Activated CD4-positive, alpha-beta memory T cell treated with anti-CD3 and anti-CD28 coated beads for 36 hours (primary cell): Measurements from ENCODE around the gene ZIC4. TPM values are rescaled to one million over a fixed set of nuclear protein-coding genes. Genes with fewer than 3 reads are reported as not detected.

Experiments
- CTCF ChIA-PET: fragments of 350-600 bp; sonication (Branson Sonifier 250); formaldehyde crosslinking; loops from one replicate; lab custom pipeline; 2021; ENCODE audit warnings: antibody characterized with exemption, inconsistent platforms; lab: Charles Lee
- POLR2A ChIA-PET: fragments of 350-600 bp; sonication (Branson Sonifier 250); formaldehyde crosslinking; loops from one replicate; lab custom pipeline; 2021; ENCODE audit warnings: antibody characterized with exemption; lab: Charles Lee
- DNase-seq: peaks from one replicate; pipeline ENCODE4 v3.0.0-alpha.2; 2020
- H3K27ac Mint-ChIP-seq: one replicate; pipeline ENCODE4 v1.8.0; 2021; ENCODE audit warnings: mixed read lengths
- H3K27me3 Mint-ChIP-seq: one replicate; pipeline ENCODE4 v1.8.0; 2021; ENCODE audit warnings: mixed read lengths
- H3K36me3 Mint-ChIP-seq: one replicate; pipeline ENCODE4 v1.8.0; 2021; ENCODE audit warnings: mixed read lengths
- H3K4me1 Mint-ChIP-seq: one replicate; pipeline ENCODE4 v1.8.0; 2021; ENCODE audit warnings: low read depth, mixed read lengths
- H3K4me3 Mint-ChIP-seq: one replicate; pipeline ENCODE4 v1.8.0; 2021; ENCODE audit warnings: mild to moderate bottlenecking, mixed read lengths
- H3K9me3 Mint-ChIP-seq: one replicate; pipeline ENCODE4 v1.8.0; 2021; ENCODE audit warnings: mixed read lengths
- intact Hi-C: fragments of 100-400 bp; cut with micrococcal nuclease; formaldehyde crosslinking; loops from one replicate; pipeline ENCODE4 v1.15.1; 2023
- total RNA-seq, 2 experiments: library from RNA; stranded (reverse); gene quantifications; one replicate each; pipeline ENCODE4 v1.2.3, GENCODE V29; 2021

ZIC4 gene
- total RNA-seq, 2 experiments from 2014 or later, result not detected

DNA sequence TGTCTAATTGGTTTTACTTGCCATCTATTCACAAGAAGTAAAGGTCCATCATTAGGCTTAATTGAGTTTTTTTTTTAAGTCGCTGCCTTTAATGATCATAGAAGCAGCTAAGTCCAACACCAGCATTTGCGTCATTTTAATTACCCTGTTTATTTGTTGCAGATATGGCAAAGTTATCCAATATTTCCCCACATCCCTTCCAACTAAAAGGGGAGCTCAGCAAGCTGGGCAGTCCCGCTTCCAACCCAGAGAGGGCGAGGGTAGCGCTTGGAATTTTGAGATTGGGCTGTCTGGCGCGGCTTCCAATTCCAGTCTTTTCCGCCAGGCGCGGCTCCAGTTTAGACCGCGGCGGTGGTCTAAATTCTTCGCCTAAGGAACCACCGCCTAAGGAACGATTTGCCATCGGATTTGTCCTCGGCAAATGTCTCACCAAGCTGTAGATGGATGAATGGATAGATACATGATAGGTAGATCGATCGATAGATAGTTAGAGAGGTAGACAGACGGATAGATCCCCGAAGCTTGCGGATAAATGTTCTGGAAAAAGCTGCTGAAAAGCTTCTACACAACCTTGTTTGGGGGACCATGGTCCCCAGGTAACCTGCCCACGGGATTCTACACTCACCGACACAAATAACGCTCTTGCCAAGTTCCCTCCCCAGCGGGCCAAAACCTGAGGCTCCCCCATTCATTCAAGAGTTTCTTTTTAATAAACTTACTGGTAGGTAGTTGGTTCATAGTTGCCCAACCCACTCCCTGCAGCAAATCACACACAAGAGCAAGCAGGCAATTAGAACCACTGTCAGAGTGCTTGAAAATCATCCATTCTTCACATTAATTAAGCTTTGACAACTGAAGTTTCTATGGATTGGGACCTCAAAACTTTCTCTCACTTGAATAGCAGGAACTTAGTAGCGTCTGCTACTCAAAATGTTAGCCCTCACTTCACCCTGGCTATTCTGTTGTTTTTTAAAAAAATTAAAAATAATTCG lies 49.1 kb downstream of the ZIC4 start:
- intact Hi-C loops, result loop anchor here (5.0 kb wide), 2 partner anchors 35 to 55 kb away; no protein-coding TSS in a partner anchor
- H3K4me1 Mint-ChIP-seq, result no peaks in the 10 kb centered on the region
- DNase-seq, result no peak
- ChIA-PET CTCF (no interaction called here), POLR2A (no interaction called here)
- H3K27me3 Mint-ChIP-seq, result peaks cover 67% of the 10 kb centered on the region
- H3K27ac Mint-ChIP-seq, result no peak overlapping the region
- no peak overlapping the region for H3K4me3 Mint-ChIP-seq
- H3K9me3 Mint-ChIP-seq, result peaks cover 4% of the 10 kb centered on the region
- peaks cover 2% of the 10 kb centered on the region for H3K36me3 Mint-ChIP-seq

DNA sequence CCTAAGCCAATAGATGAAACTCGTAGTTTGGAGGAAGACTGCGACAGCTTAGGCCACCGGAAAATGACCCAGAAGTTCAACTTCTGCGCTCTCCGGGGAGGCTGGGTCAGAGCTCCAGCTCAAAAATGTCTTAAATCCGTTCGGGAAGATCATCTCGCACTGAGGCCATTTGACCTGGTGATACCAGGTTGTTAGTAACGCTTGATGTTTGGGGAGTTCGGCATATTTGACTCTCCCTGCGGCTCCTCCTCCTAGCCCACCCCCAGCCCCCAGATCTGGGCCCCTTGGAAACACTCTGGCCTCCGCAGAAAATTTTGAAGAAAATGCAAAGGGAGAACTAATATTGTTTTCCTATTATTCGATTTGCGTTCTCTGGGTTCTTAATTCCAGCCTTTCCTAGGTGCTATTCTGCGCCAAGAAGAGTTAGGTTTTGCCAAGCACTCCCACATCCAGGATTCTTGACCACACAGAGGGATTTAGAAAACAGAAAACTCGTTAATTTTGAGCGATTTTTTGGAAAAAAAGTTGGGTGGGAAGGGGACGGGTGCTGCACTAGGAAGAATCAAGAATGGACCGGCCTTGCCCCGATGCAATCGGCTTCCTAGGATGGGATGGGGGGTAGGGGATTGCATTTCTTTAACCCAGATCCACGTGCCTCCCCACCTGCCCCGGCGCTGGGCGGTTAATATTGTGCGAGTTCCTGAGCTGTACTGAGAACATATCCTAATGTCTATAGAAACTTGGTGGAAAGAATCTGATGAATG lies 50.0 kb downstream of the ZIC4 start:
- peaks cover 2% of the 10 kb centered on the region for H3K9me3 Mint-ChIP-seq
- H3K27me3 Mint-ChIP-seq, result peaks cover 60% of the 10 kb centered on the region
- H3K4me1 Mint-ChIP-seq, result no peaks in the 10 kb centered on the region
- no peak for DNase-seq
- H3K36me3 Mint-ChIP-seq, result peaks cover 2% of the 10 kb centered on the region
- POLR2A ChIA-PET, result no interaction called here
- no peak overlapping the region for H3K4me3 Mint-ChIP-seq
- H3K27ac Mint-ChIP-seq, result no peak overlapping the region
- CTCF ChIA-PET, result interaction anchor here (1.7 kb wide), 1 partner anchor 79 kb away, joined by 4 read pairs; no protein-coding TSS in a partner anchor
- intact Hi-C loops, result loop anchor here (5.0 kb wide), 2 partner anchors 36 to 56 kb away; no protein-coding TSS in a partner anchor

DNA sequence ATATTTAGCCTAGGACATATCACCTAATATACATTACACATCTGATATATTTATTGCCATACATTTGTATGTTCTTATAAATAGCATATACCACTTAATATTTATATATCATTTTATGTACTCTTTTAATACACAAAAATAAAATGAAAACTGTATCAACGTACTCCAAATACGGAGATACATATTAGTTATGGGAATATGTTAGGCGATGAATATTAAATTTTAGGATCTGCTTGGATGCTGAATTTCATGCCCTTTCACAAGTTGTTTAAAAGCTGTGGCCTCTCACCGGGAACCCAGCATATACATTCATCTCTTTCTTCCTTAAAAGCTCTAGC lies 50.6 kb downstream of the ZIC4 start:
- intact Hi-C loops, result loop anchor here (5.0 kb wide), 2 partner anchors 37 to 57 kb away; no protein-coding TSS in a partner anchor
- ChIA-PET POLR2A (no interaction called here), CTCF (interaction anchor here (1.7 kb wide), 1 partner anchor 80 kb away, joined by 4 read pairs; no protein-coding TSS in a partner anchor)
- Mint-ChIP-seq H3K4me1 (no peaks in the 10 kb centered on the region), H3K27ac (no peak overlapping the region), H3K36me3 (peaks cover 2% of the 10 kb centered on the region), H3K27me3 (peaks cover 55% of the 10 kb centered on the region), H3K9me3 (peaks cover 2% of the 10 kb centered on the region), H3K4me3 (no peak overlapping the region)
- no peak for DNase-seq

DNA sequence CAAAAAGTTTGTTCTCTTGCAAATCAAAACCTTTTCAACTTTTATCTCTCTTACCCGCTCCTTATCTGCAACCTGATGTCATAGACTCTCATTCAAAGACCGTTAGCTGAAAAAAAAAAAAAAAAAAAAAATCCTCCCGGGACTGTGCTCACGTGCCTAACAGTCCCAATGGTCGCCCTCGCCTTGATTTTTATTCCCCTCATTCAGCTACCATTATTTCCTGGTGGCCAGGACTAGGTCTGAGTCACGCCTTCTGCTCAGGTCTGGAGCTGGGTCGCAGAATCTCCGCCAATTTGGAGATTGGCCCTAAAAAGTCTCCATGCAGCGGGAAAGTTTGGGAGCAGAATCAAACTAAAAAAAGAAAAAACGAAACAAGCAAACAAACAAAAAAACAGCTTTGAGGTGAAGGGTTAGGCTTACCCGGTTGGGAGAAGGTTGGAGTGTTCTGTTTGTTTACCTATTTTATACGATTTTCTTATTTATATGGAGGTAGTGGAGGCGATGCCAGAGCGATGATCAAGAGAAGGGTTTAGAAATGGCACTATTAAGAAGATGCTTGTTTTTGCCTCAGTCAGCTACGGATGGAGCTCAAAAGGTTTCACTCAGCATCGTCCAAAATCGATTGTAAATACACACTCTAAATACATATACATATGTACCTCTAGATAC lies 51.1 kb downstream of the ZIC4 start:
- H3K4me3 Mint-ChIP-seq, result no peak overlapping the region
- no peak overlapping the region for H3K27ac Mint-ChIP-seq
- H3K9me3 Mint-ChIP-seq, result peaks cover 2% of the 10 kb centered on the region
- no peaks in the 10 kb centered on the region for H3K4me1 Mint-ChIP-seq
- no peak for DNase-seq
- intact Hi-C loops, result loop anchor here (5.0 kb wide), 2 partner anchors 37 to 57 kb away; no protein-coding TSS in a partner anchor
- CTCF ChIA-PET, result interaction anchor here (1.7 kb wide), 1 partner anchor 80 kb away, joined by 4 read pairs; no protein-coding TSS in a partner anchor
- POLR2A ChIA-PET, result no interaction called here
- peaks cover 2% of the 10 kb centered on the region for H3K36me3 Mint-ChIP-seq
- H3K27me3 Mint-ChIP-seq, result peaks cover 51% of the 10 kb centered on the region

DNA sequence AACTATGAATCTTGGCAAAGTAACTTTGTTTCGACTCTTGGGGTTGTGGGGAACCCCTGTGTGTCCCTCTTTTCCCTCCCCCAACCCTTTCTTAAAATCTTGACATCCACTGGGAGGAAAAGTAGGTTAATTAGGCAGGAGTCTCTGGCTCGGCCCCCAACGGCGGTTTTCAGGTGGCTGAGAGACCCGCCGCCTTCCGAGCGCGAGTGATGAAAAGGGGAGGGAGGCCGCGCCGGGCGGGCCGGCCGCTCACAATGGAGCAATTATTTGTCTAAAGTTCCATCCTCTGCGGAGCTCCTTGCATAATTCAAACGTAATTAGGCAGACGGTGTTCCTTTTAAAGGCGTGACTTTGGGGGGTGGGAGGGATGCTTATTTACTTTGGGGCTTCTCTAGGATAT lies 51.7 kb downstream of the ZIC4 start:
- intact Hi-C loops, result loop anchor here (5.0 kb wide), 2 partner anchors 38 to 58 kb away; no protein-coding TSS in a partner anchor
- H3K27me3 Mint-ChIP-seq, result peaks cover 45% of the 10 kb centered on the region
- POLR2A ChIA-PET, result no interaction called here

DNA sequence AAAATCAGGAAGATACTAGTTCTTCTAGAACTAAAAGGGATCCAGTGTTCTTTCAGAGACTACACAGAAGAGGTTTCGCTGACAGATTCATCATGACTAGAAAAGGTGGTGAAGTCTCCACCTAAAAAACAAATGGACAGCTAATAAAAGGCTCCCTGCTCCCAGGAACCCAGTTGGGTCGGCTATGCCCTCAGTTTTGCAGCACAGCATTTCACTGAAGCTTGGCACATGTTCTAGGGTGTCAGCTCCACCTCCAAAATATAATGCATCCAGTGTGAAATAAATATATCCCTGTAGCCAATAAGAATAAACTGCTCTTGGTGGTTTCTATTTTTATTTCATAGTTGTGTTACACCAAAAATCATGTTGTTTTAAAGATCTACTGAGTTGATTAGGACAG lies 55.0 kb downstream of the ZIC4 start:
- peaks cover 4% of the 10 kb centered on the region for H3K9me3 Mint-ChIP-seq
- intact Hi-C loops, result no loop called here
- H3K4me1 Mint-ChIP-seq, result no peaks in the 10 kb centered on the region
- H3K27ac Mint-ChIP-seq, result no peak overlapping the region
- no peak overlapping the region for H3K4me3 Mint-ChIP-seq
- no peaks in the 10 kb centered on the region for H3K36me3 Mint-ChIP-seq
- CTCF ChIA-PET, result no interaction called here
- H3K27me3 Mint-ChIP-seq, result peaks cover 23% of the 10 kb centered on the region
- no peak for DNase-seq
- POLR2A ChIA-PET, result no interaction called here

More for the DNA sequence above, 51.7 kb downstream of the ZIC4 start:
- Mint-ChIP-seq H3K4me1 (no peaks in the 10 kb centered on the region), H3K27ac (no peak overlapping the region), H3K9me3 (peaks cover 2% of the 10 kb centered on the region), H3K4me3 (no peak overlapping the region), H3K36me3 (peaks cover 2% of the 10 kb centered on the region)
- no peak for DNase-seq
- CTCF ChIA-PET, result interaction anchor here (1.7 kb wide), 1 partner anchor 81 kb away, joined by 4 read pairs; no protein-coding TSS in a partner anchor

DNA sequence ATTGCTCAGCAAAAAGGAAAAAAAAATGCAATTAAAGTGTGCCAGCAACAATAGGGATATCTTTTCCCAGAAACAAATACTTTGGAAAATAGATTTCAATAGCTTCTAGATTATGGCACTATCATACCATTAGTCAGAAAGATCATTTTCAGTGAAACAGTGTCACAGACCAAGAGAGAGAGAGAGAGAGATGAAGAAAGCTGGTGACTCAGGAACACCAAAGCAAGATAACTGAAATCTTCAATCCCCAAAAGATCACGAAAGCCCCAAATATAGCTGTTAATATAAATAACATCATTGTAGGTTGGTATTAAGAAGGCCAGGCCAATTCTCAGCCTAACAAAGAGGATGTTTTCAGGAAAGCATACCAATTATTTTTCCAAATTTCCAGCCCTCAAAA lies 57.4 kb downstream of the ZIC4 start:
- no peak overlapping the region for H3K4me3 Mint-ChIP-seq
- peaks cover 3% of the 10 kb centered on the region for H3K9me3 Mint-ChIP-seq
- CTCF ChIA-PET, result no interaction called here
- H3K27ac Mint-ChIP-seq, result no peak overlapping the region
- intact Hi-C loops, result no loop called here
- H3K27me3 Mint-ChIP-seq, result peaks cover 1% of the 10 kb centered on the region
- H3K4me1 Mint-ChIP-seq, result no peaks in the 10 kb centered on the region
- H3K36me3 Mint-ChIP-seq, result no peaks in the 10 kb centered on the region
- POLR2A ChIA-PET, result no interaction called here
- no peak for DNase-seq

DNA sequence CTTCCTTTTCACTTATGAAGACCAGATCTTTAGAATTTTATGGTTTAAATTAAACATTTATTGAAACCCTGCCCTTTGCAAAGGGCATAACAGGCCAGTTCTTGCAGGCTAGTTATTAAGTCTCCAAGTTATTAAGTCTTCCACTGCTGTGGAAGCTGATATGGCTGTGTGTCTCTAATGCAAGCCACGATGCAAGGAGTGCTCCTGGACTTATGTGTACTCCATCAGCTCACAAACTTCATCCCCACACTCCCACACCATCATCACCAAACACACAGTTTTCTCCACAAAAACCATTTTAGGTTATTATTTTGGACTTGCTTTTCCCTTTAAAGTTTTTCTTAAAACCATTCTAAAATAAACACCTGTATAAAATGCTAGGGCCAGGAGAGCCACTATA lies 62.4 kb downstream of the ZIC4 start:
- H3K27ac Mint-ChIP-seq, result no peak overlapping the region
- H3K4me3 Mint-ChIP-seq, result no peak overlapping the region
- H3K9me3 Mint-ChIP-seq, result peaks cover 3% of the 10 kb centered on the region
- H3K4me1 Mint-ChIP-seq, result no peaks in the 10 kb centered on the region
- POLR2A ChIA-PET, result no interaction called here
- no peak for DNase-seq
- intact Hi-C loops, result no loop called here
- H3K27me3 Mint-ChIP-seq, result no peaks in the 10 kb centered on the region
- CTCF ChIA-PET, result no interaction called here
- no peaks in the 10 kb centered on the region for H3K36me3 Mint-ChIP-seq

DNA sequence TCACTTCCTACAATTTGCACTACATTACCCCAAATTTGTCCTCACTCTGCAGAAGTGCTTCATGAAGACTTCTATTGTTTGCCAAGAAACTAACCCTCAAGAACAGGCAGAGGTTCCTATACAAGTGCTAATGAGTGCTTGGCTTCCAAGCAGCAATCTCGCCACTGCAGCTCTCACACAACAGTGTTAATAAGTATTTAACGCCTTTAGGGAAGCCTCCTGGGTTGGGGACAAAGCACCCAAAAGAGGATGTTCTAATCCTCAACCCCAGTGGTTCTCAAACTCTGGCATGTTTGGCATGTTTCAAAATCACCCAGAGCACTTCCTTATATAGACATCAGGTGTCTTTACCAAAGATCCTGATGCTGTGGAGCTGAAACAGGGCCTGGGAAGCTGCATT lies 64.6 kb downstream of the ZIC4 start:
- ChIA-PET CTCF (no interaction called here), POLR2A (no interaction called here)
- Mint-ChIP-seq H3K9me3 (peaks cover 2% of the 10 kb centered on the region), H3K27ac (no peak overlapping the region), H3K36me3 (no peaks in the 10 kb centered on the region), H3K4me1 (no peaks in the 10 kb centered on the region), H3K27me3 (no peaks in the 10 kb centered on the region), H3K4me3 (no peak overlapping the region)
- no peak for DNase-seq
- intact Hi-C loops, result no loop called here

DNA sequence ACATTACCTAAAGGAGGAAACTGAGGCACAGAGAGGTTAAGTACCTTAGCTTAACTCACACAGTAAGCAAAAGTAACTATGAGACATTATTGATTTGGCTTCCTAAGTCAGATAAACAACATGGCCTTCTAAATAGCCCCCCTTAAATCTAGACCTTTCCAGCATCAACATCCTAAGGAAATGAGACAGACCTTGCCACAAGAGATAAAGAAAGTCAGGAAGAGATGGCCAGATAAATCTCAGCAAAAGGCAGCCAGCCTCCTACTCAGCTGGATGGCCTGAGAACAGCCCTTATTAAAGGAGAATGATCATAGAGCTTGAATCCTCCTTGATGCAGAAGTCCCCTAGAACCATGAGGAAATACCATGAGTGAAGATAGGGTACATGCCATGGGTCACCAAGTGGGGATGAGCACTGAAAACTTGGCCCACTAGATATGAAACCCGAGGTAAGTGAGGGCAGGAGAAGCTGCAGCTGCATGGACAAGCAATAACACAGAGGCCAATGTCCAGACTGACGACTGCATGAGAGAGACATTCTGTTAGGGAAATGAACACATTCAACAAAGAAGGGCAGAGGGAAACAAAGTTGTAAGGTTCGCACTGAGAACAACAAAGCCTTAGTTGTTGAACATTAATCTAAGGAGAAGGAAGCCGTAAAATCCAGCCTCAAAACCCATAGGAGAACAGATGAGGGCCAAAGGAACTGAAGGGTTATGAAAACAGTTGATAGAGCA lies 69.6 kb downstream of the ZIC4 start:
- Mint-ChIP-seq H3K36me3 (no peaks in the 10 kb centered on the region), H3K4me3 (no peak overlapping the region), H3K9me3 (no peaks in the 10 kb centered on the region), H3K4me1 (no peaks in the 10 kb centered on the region), H3K27ac (no peak overlapping the region), H3K27me3 (no peaks in the 10 kb centered on the region)
- no peak for DNase-seq
- ChIA-PET POLR2A (no interaction called here), CTCF (no interaction called here)
- intact Hi-C loops, result no loop called here
